Gastroesophageal sphincter (tissue), 3 donors: ENCODE results near the gene SYT11.

Source experiments
- EP300 ChIP-seq: sonication (generic); formaldehyde crosslinking; IDR thresholded peaks from one replicate; pipeline ENCODE4 v1.6.1; 2017; ENCODE audit warnings: antibody characterized with exemption, mild to moderate bottlenecking
- TF ChIP-seq, protein P1 (sequence below), 4 experiments: fragments of 200-600 bp in 2 of 4; fragments of 450-650 bp in 2 of 4; sonication (generic) in 1 of 4; IDR thresholded peaks; one replicate each; pipeline ENCODE4 v1.5.1; 2017 to 2019; ENCODE audit warnings: antibody characterized with exemption in 4 of 4, mild to moderate bottlenecking in 2 of 4, moderate library complexity in 2 of 4

DNA sequence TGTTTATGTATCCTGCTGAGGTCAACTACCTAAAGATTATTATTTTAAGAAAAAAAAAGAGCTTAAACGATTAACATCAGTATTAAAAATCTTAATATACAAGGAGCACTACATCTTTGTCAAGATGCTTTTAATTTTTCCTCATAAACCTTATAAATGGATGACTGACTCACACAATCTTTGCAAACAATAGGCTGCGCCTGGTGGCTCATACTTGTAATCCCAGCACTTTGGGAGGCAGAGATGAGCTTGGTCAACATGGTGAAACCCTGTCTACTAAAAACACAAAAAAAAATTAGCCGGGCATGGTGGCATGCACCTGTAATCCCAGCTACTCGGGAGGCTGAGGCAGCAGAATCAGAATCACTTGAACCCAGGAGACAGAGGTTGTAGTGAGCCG, 73.1 kb downstream of the SYT11 start:
- TF ChIP-seq, protein P1, sequence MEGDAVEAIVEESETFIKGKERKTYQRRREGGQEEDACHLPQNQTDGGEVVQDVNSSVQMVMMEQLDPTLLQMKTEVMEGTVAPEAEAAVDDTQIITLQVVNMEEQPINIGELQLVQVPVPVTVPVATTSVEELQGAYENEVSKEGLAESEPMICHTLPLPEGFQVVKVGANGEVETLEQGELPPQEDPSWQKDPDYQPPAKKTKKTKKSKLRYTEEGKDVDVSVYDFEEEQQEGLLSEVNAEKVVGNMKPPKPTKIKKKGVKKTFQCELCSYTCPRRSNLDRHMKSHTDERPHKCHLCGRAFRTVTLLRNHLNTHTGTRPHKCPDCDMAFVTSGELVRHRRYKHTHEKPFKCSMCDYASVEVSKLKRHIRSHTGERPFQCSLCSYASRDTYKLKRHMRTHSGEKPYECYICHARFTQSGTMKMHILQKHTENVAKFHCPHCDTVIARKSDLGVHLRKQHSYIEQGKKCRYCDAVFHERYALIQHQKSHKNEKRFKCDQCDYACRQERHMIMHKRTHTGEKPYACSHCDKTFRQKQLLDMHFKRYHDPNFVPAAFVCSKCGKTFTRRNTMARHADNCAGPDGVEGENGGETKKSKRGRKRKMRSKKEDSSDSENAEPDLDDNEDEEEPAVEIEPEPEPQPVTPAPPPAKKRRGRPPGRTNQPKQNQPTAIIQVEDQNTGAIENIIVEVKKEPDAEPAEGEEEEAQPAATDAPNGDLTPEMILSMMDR (IDR thresholded peaks at IDR 0.05), result no peak
- no peak for TF ChIP-seq EP300
